ENCODE results near the gene SLC10A7.
"Not testable (repeated sequence)": the region's sequence is repeated elsewhere in the genome, so short reads cannot be mapped to it uniquely, and the experiment has no call there.

The SLC10A7 gene

GRCh38 chr4:146436423-146437162 lies 85.1 kb downstream of the SLC10A7 start:
- no peak for DNase-seq

GRCh38 chr4:146435962-146436361 lies 85.8 kb downstream of the SLC10A7 start:
- no peak for DNase-seq

- no peak for DNase-seq
These were observed 89.7 kb downstream of the SLC10A7 start for GRCh38 chr4:146432065-146432464.

DNA sequence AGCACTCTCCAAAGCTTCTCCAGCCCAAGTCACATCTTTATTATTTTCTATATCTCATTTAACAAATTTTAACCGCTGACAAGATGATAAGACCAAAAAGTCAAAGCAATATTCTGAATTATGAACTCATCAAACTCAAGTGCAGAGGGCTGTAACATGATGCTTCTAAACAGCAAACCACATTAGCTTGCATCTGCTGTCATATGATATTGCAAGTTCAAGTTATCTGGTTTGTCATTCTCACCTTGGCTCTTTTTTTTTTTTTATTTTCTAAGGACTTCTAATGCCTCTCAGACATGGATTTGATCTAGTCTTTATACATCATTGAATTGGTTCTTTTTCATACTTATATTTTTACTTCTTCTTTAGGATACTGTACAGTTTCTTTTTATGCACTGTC lies 93.4 kb downstream of the SLC10A7 start:
- no peak for DNase-seq

GRCh38 chr4:146417822-146418221 lies 103.9 kb downstream of the SLC10A7 start:
- no peak for DNase-seq

DNA sequence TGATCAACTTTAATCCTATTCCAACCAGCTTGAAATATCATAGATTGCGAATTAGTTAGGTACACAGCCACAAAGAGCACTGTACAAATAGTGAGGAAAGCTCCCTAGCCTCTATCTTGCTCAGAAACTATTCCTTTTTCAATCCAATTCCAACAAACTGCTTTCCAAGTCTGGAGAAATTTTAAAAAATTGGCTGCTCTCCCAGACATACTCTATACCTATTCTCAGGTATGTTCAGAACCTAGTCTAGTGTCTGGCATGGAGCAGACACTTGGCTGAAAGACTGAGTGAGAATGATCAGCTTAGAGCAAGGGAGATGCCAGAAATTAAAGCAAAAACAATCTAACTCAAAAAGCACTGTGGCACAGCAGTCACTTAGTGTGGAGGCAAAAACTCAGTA lies 105.9 kb downstream of the SLC10A7 start:
- DNase-seq = no peak

GRCh38 chr4:146407669-146408084 lies 114.1 kb downstream of the SLC10A7 start:
- no peak for DNase-seq

- no peak for DNase-seq
These were observed 114.5 kb downstream of the SLC10A7 start for GRCh38 chr4:146407257-146407656.

DNA sequence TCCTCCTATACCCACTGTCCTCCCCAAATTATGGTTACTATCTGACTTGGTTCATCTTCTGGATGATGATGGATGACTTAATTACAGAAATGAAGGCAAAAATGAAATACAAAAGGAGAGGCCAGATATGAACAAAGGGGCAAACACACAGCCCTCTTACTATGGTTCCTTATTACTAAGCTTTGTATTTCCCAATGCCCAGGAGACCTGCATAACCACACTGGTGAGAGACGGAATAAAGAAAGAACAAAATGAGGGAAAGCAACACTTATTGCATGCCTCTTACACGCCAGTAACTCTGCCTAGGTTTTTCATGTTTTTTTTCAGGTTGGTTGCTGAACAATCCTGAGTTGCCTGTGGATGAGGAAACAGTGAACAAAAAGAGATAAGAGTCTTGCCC lies 120.5 kb downstream of the SLC10A7 start:
- no peak for DNase-seq

GRCh38 chr4:146398896-146399445 lies 122.8 kb downstream of the SLC10A7 start:
- DNase-seq = no peak

DNA sequence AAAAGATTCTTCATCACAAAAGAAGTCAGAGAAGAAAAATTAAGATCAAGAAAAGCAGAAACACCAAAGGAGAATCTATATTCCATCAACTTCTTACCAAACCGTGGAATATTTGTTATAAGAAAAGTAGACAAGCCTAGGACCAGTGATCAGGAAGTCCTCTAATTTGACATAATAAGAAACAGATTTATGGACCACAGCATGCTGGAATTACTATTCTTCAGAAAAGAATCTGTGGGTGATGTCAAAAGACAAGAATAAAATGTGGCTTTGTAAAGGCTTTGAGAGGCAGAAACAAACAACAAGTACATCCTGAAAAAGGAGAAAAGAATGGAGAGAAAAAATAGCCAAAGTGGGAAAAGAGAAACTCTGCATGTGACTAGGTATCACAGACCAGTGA lies 123.3 kb downstream of the SLC10A7 start:
- DNase-seq = no peak

GRCh38 chr4:146389561-146389960 lies 132.2 kb downstream of the SLC10A7 start:
- DNase-seq = no peak

- DNase-seq = no peak
These were observed 139.5 kb downstream of the SLC10A7 start for GRCh38 chr4:146382194-146382593.

DNA sequence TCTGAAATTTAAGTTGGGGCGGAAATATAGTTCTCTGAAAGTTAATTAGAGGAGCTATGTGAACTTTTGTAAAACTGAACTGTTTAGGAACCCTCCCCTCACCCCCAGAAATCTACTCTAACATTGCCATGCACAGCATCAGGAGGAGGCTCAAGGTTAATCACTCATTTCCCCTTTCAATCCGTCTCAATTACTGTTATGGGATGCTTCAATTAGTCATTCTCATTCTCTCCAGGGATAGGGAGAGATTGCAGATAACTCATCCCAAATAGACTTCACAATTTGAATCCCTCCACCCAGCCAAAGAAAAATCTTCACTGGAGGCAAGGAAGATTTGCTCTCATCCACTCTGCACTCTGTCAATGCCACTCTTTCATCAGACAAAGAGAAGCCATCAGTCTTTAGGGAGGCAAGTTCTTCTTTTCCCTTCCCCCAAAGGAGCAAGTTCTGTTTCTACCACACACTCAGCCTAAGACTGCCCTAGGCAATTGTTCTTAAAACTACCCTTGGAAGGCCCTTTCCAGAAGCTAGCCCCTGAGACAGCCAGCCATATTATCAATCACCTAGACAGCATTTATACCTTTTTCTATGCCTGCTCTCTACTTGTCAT lies 140.4 kb downstream of the SLC10A7 start:
- no peak for DNase-seq

DNA sequence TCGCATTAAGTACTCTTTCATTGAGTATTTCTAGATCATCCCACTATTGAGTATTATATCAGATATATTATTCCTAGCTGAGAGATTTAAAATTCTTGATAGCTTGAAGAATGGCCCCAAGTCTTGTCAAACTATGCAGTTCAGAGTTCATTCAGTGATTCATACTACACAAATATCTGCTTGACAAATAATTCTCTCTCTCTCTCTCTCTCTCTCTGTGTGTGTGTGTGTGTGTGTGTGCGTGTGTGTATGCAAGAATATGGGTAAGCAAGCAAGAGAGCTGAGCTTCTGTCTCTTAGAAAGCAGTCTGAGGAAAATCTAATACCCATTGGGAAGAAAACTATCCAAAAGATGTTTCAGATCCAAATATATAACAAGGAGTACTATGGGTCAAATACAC lies 142.0 kb downstream of the SLC10A7 start:
- DNase-seq = no peak

DNA sequence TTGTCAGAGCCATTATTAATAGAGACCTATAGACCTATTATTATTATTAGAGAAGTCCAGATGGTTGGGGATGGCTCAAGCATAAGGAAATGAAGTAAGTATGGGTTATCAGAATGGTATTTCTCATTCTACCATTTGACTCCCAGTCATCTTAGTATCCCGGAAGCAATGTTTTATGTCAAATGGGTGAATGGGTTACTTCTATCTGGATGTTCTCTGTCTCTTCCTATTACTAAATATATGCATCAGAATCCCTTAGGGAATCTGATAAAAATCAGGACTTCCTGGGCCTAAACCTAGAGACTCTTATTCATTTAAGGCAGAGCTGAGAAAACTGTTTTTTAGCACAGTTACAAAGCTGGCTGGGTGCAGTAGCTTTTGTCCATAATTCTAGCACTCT lies 149.9 kb downstream of the SLC10A7 start:
- DNase-seq = no peak

DNA sequence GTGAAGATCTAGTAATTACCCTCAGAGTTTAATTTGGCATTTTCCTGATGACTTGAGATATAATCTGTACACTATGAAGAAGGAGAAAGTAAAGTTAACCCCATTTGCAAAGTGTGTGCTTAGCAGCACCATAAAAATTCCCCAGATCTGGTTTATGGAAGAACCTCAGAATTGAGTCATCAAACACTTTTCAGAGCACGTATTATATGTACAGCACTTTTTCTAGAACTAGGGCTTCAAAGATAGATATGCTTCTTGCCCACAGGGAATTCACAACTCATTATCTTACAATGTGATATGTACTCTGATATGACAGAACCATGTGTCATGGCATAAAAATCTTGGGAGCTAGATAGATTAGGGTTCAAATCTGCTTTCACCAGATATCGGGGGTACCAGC lies 150.9 kb downstream of the SLC10A7 start:
- DNase-seq = no peak

DNA sequence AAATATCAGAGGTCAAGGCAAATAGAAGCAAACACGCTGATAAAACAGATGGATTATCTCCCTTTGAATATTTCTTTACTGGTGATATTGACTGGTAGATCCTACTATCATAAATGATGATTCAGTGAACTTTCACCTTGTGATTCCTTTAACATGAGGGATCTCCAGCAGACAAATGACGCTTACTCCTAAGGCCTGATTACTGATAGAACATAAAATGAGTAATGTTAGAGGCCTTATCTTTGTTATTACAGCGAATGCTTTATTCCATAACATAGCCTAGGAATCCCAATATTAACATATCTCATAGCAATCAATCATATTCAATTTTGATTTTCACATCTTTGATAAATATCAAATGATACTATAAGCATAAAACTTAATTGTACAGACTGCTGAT lies 152.3 kb downstream of the SLC10A7 start:
- DNase-seq = no peak

GRCh38 chr4:146368209-146368608 lies 153.5 kb downstream of the SLC10A7 start:
- no peak for DNase-seq

DNA sequence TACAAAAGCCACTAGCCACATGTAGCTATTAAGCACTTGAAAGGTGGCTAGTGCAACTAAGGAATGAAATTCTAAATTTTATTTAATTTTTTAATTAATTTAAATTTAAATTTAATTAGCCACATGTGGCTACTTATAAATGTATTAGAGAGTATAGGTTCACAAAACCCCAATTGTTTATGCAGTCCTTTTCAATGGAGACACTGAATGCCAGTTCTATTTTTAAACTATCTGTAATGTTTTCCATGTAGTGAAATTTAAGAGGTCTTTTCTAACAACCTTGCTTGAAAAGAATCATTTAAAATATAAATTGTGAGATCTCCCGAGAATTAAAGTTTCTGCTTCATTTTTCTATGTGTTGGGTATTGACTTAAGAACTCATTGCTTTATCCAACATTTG lies 154.4 kb downstream of the SLC10A7 start:
- DNase-seq = no peak

GRCh38 chr4:146359771-146360170 lies 162.0 kb downstream of the SLC10A7 start:
- DNase-seq = no peak

- not testable (repeated sequence) for DNase-seq
These were observed 171.6 kb downstream of the SLC10A7 start for GRCh38 chr4:146350114-146350513.

DNA sequence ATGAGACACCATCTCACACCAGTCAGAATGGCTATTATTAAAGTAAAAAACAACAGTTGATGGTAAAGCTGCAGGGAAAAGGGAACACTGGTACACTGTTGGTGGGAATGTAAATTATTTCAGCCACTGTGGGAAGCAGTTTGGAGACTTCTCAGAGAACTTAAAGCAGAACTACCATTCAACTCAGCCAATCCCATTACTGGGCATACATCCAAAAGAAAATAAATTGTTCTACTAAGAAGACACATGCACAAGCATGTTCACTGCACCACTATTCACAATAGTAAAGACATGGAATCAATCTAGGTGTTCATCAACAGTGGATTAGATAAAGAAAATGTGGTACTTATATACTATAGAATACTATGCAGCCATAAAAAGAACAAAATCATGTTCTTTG lies 172.4 kb downstream of the SLC10A7 start:
- DNase-seq = no peak

GRCh38 chr4:146347822-146348221 lies 173.9 kb downstream of the SLC10A7 start:
- DNase-seq = no peak

DNA sequence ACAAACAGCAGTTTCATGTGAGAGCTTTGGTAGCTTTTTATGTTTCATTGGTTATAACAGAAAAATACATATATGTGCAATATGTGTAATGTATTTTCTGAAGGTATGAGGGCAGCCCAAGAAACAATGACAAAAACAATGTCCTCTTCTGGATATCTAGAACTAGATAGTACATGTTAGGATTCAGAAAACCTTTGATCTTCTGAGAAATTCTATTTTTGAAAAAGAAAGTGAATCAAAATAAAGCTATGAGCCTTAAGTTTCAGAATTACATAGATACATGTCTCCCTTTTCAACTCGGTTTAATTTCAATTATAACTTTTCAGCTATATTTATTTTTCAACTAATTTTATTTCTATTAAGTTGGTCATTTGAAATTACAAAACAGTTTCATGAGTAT lies 175.5 kb downstream of the SLC10A7 start:
- no peak for DNase-seq
